MM.1S (cell line): Measurements from ENCODE around the gene CDC42EP5.

Experiments used
- EZH2phosphoT487 ChIP-seq: fragments of 300-600 bp; sonication (generic); IDR thresholded peaks from 2 replicates; pipeline ENCODE4 v1.6.1; 2018; ENCODE audit warnings: antibody characterized with exemption, low read length
- TF ChIP-seq, protein P1 (sequence below): fragments of 300-600 bp; sonication (generic); IDR thresholded peaks from 2 replicates; pipeline ENCODE4 v1.5.1; 2016; ENCODE audit warnings: antibody characterized with exemption, low read length, mixed read lengths

GRCh38 chr19:54507824-54508223 is 34.7 kb upstream of the CDC42EP5 start:
- TF ChIP-seq, protein P1, sequence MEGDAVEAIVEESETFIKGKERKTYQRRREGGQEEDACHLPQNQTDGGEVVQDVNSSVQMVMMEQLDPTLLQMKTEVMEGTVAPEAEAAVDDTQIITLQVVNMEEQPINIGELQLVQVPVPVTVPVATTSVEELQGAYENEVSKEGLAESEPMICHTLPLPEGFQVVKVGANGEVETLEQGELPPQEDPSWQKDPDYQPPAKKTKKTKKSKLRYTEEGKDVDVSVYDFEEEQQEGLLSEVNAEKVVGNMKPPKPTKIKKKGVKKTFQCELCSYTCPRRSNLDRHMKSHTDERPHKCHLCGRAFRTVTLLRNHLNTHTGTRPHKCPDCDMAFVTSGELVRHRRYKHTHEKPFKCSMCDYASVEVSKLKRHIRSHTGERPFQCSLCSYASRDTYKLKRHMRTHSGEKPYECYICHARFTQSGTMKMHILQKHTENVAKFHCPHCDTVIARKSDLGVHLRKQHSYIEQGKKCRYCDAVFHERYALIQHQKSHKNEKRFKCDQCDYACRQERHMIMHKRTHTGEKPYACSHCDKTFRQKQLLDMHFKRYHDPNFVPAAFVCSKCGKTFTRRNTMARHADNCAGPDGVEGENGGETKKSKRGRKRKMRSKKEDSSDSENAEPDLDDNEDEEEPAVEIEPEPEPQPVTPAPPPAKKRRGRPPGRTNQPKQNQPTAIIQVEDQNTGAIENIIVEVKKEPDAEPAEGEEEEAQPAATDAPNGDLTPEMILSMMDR = no peak
- no peak for TF ChIP-seq EZH2phosphoT487
